ENCODE data around the gene CHAF1A. TPM values are rescaled to one million over a fixed set of nuclear protein-coding genes. Genes with fewer than 3 reads are reported as not detected.

Gene CHAF1A
- total and polyA plus RNA-seq, 4 donors = 1.0 to 20.8 (median 2.5) TPM

DNA sequence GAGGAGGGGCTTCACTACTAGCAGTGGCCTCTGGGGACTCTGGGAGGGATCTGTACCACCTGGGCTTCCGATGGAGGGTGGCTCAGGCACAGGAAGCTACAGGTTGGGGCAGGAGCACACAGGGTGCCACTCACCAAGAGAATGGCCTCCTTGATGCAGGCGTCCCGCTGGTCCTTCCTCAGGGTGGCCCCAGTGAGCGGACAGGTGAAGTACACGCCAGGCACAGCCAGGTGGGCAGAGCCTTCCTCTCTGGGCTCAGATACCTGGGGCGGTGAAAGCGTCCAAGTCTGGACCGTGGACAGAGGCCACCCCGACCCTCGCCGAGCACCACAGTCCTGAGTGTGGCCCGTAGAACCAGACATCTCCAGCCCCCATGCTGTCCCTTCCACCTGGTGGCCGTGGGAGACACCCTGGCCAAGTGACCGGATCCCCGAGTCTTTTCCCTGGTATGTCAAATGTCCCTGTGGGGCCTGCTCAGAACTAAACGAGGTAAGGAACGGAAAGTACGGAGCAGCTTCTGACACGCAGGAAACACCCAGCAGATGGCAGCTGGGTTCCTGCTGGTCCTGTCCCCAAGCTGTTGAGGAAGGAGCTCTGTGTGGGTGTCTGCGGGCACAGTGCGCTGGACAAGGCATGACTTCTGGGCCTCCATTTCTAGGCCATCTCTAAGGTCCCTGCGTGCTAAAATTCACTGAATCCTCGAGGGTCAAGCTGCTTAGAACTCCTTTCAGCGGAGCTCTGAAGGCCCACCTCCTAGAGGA lies 50.0 kb downstream of the CHAF1A start:
- no peak for DNase-seq (ENCODE audit: low spot score)
- Histone ChIP-seq H3K4me1 (ENCODE audit: control insufficient read depth in 4 of 4, insufficient read depth in 4 of 4, low read length in 3 of 4) (peaks cover 10 to 39% (median 30%) of the 10 kb centered on the region in 4 donors), H3K4me3 (ENCODE audit: low read depth in 1 of 3, low read length in 3 of 3) (no peak overlapping the region), H3K27me3 (ENCODE audit: control insufficient read depth in 4 of 4, insufficient read depth in 4 of 4, low read length in 3 of 4) (no peaks in the 10 kb centered on the region), H3K9me3 (ENCODE audit: control insufficient read depth in 4 of 4, low read length in 3 of 4) (no peaks in the 10 kb centered on the region), H3K36me3 (ENCODE audit: control insufficient read depth in 4 of 4, insufficient read depth in 3 of 4, low read depth in 1 of 4, low read length in 3 of 4) (peaks cover 4 to 47% (median 24%) of the 10 kb centered on the region in 4 donors), H3K27ac (ENCODE audit: low read depth in 1 of 2, low read length in 2 of 2) (no peak overlapping the region), H3K9ac (ENCODE audit: low read depth in 1 of 2, low read length in 2 of 2) (no peak overlapping the region)
- TF ChIP-seq SP1 (IDR thresholded peaks at IDR 0.05) = no peak
- TF ChIP-seq RXRA (IDR thresholded peaks at IDR 0.05) = no peak
- TF ChIP-seq NR2F2 (IDR thresholded peaks at IDR 0.05) = no peak
- TF ChIP-seq, protein P1, sequence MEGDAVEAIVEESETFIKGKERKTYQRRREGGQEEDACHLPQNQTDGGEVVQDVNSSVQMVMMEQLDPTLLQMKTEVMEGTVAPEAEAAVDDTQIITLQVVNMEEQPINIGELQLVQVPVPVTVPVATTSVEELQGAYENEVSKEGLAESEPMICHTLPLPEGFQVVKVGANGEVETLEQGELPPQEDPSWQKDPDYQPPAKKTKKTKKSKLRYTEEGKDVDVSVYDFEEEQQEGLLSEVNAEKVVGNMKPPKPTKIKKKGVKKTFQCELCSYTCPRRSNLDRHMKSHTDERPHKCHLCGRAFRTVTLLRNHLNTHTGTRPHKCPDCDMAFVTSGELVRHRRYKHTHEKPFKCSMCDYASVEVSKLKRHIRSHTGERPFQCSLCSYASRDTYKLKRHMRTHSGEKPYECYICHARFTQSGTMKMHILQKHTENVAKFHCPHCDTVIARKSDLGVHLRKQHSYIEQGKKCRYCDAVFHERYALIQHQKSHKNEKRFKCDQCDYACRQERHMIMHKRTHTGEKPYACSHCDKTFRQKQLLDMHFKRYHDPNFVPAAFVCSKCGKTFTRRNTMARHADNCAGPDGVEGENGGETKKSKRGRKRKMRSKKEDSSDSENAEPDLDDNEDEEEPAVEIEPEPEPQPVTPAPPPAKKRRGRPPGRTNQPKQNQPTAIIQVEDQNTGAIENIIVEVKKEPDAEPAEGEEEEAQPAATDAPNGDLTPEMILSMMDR (IDR thresholded peaks at IDR 0.05; ENCODE audit: low read depth, low read length, missing input control) = no peak
- TF ChIP-seq, protein P2, sequence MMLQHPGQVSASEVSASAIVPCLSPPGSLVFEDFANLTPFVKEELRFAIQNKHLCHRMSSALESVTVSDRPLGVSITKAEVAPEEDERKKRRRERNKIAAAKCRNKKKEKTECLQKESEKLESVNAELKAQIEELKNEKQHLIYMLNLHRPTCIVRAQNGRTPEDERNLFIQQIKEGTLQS (IDR thresholded peaks at IDR 0.05) = no peak
- TF ChIP-seq YY1 (IDR thresholded peaks at IDR 0.05) = no peak
- no peak for TF ChIP-seq HNF4G (IDR thresholded peaks at IDR 0.05)
- no peak for TF ChIP-seq TAF1 (conservative IDR thresholded peaks at IDR 0.05)
- TF ChIP-seq, protein P3, sequence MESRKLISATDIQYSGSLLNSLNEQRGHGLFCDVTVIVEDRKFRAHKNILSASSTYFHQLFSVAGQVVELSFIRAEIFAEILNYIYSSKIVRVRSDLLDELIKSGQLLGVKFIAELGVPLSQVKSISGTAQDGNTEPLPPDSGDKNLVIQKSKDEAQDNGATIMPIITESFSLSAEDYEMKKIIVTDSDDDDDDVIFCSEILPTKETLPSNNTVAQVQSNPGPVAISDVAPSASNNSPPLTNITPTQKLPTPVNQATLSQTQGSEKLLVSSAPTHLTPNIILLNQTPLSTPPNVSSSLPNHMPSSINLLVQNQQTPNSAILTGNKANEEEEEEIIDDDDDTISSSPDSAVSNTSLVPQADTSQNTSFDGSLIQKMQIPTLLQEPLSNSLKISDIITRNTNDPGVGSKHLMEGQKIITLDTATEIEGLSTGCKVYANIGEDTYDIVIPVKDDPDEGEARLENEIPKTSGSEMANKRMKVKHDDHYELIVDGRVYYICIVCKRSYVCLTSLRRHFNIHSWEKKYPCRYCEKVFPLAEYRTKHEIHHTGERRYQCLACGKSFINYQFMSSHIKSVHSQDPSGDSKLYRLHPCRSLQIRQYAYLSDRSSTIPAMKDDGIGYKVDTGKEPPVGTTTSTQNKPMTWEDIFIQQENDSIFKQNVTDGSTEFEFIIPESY (IDR thresholded peaks at IDR 0.05) = no peak
- no peak for TF ChIP-seq JUND (IDR thresholded peaks at IDR 0.05)
- TF ChIP-seq, protein P4, sequence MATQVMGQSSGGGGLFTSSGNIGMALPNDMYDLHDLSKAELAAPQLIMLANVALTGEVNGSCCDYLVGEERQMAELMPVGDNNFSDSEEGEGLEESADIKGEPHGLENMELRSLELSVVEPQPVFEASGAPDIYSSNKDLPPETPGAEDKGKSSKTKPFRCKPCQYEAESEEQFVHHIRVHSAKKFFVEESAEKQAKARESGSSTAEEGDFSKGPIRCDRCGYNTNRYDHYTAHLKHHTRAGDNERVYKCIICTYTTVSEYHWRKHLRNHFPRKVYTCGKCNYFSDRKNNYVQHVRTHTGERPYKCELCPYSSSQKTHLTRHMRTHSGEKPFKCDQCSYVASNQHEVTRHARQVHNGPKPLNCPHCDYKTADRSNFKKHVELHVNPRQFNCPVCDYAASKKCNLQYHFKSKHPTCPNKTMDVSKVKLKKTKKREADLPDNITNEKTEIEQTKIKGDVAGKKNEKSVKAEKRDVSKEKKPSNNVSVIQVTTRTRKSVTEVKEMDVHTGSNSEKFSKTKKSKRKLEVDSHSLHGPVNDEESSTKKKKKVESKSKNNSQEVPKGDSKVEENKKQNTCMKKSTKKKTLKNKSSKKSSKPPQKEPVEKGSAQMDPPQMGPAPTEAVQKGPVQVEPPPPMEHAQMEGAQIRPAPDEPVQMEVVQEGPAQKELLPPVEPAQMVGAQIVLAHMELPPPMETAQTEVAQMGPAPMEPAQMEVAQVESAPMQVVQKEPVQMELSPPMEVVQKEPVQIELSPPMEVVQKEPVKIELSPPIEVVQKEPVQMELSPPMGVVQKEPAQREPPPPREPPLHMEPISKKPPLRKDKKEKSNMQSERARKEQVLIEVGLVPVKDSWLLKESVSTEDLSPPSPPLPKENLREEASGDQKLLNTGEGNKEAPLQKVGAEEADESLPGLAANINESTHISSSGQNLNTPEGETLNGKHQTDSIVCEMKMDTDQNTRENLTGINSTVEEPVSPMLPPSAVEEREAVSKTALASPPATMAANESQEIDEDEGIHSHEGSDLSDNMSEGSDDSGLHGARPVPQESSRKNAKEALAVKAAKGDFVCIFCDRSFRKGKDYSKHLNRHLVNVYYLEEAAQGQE (IDR thresholded peaks at IDR 0.05) = no peak
- no peak for TF ChIP-seq FOXA2 (IDR thresholded peaks at IDR 0.05)
- no peak for TF ChIP-seq HNF4A (conservative IDR thresholded peaks at IDR 0.05)
- TF ChIP-seq EGR1 (IDR thresholded peaks at IDR 0.05; ENCODE audit: low read depth in 2 of 2) = no peak
- TF ChIP-seq, protein P5, sequence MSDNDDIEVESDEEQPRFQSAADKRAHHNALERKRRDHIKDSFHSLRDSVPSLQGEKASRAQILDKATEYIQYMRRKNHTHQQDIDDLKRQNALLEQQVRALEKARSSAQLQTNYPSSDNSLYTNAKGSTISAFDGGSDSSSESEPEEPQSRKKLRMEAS (IDR thresholded peaks at IDR 0.05) = no peak
- no peak for TF ChIP-seq GABPA (IDR thresholded peaks at IDR 0.05 in 1 of 2, conservative IDR thresholded peaks at IDR 0.05 in 1 of 2)
- TF ChIP-seq RAD21 (IDR thresholded peaks at IDR 0.05) = no peak
- TF ChIP-seq FOXA1 (IDR thresholded peaks at IDR 0.05) = no peak
- 93% methylated on average over 24 of the region's 24 CpGs for WGBS
